ENCODE measurements around the gene SCN2B.

The SCN2B gene

DNA sequence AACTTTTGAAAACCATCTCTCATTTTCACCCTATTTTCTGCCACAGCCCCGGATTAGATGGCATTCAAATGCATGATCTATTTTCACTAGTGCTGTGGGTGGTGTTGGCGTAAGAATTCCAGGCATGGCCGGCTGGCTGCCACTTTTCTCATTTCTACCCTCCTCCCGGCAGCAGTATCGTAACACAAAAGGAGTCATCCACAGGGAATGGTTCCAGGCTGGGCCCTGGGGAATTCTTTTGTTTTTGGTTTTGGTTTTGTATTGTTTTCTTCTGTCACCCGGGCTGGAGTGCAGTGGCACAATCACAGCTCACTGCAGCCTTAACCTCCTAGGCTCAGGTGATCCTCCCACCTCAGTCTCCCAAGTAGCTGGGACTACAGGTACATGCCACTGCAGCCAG, 34.6 kb upstream of the SCN2B start:
- H3K27ac ChIP-seq (replicated peaks): no peak overlapping the region; the same call in 1 of the 2 replicates
- TF ChIP-seq GABPA (IDR thresholded peaks at IDR 0.05; ENCODE audit: low read depth): no peak
- TF ChIP-seq POLR2AphosphoS5 (IDR thresholded peaks at IDR 0.05; ENCODE audit: low read depth): no peak
- TF ChIP-seq, protein P1, sequence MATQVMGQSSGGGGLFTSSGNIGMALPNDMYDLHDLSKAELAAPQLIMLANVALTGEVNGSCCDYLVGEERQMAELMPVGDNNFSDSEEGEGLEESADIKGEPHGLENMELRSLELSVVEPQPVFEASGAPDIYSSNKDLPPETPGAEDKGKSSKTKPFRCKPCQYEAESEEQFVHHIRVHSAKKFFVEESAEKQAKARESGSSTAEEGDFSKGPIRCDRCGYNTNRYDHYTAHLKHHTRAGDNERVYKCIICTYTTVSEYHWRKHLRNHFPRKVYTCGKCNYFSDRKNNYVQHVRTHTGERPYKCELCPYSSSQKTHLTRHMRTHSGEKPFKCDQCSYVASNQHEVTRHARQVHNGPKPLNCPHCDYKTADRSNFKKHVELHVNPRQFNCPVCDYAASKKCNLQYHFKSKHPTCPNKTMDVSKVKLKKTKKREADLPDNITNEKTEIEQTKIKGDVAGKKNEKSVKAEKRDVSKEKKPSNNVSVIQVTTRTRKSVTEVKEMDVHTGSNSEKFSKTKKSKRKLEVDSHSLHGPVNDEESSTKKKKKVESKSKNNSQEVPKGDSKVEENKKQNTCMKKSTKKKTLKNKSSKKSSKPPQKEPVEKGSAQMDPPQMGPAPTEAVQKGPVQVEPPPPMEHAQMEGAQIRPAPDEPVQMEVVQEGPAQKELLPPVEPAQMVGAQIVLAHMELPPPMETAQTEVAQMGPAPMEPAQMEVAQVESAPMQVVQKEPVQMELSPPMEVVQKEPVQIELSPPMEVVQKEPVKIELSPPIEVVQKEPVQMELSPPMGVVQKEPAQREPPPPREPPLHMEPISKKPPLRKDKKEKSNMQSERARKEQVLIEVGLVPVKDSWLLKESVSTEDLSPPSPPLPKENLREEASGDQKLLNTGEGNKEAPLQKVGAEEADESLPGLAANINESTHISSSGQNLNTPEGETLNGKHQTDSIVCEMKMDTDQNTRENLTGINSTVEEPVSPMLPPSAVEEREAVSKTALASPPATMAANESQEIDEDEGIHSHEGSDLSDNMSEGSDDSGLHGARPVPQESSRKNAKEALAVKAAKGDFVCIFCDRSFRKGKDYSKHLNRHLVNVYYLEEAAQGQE (IDR thresholded peaks at IDR 0.05; ENCODE audit: insufficient replicate concordance, low read depth): no peak
- TF ChIP-seq SPI1 (IDR thresholded peaks at IDR 0.05; ENCODE audit: borderline replicate concordance, low read depth): no peak
- TF ChIP-seq, protein P2, sequence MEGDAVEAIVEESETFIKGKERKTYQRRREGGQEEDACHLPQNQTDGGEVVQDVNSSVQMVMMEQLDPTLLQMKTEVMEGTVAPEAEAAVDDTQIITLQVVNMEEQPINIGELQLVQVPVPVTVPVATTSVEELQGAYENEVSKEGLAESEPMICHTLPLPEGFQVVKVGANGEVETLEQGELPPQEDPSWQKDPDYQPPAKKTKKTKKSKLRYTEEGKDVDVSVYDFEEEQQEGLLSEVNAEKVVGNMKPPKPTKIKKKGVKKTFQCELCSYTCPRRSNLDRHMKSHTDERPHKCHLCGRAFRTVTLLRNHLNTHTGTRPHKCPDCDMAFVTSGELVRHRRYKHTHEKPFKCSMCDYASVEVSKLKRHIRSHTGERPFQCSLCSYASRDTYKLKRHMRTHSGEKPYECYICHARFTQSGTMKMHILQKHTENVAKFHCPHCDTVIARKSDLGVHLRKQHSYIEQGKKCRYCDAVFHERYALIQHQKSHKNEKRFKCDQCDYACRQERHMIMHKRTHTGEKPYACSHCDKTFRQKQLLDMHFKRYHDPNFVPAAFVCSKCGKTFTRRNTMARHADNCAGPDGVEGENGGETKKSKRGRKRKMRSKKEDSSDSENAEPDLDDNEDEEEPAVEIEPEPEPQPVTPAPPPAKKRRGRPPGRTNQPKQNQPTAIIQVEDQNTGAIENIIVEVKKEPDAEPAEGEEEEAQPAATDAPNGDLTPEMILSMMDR (IDR thresholded peaks at IDR 0.05; ENCODE audit: insufficient read depth, low read length): no peak
- no peak for DNase-seq (ENCODE audit: low read depth in 1 of 2, low spot score in 1 of 2)
- no peaks in the 10 kb centered on the region for H3K27me3 ChIP-seq (ENCODE audit: insufficient read depth, poor library complexity, severe bottlenecking)
- H3K4me3 ChIP-seq (replicated peaks; ENCODE audit: insufficient read depth, low read length): no peak overlapping the region

DNA sequence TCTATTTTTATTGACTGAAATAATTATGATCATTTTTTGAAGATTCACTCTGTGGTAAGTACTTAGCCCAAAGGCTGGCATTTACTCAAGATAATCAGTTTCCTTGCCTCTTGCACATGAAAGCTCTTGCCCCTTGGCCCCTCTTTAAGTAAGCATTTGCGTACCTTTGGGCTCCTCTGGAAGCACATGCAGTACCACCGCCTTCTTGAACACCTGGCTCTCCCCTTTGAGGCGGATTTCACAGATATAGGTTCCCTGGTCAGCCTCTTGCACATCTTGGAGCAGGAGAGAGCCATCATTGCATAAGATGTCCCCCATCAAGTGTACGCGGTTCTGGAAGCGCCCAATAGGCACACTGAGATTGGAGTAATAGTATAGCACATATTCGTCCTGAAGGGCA, 33.9 kb upstream of the SCN2B start:
- DNase-seq (ENCODE audit: low read depth in 1 of 2, low spot score in 1 of 2): no peak
- Histone ChIP-seq H3K27me3 (ENCODE audit: insufficient read depth, poor library complexity, severe bottlenecking) (no peaks in the 10 kb centered on the region), H3K27ac (replicated peaks) (no peak overlapping the region), H3K4me3 (replicated peaks; ENCODE audit: insufficient read depth, low read length) (no peak overlapping the region)
- TF ChIP-seq, protein P2 (IDR thresholded peaks at IDR 0.05; ENCODE audit: insufficient read depth, low read length): no peak
- TF ChIP-seq, protein P1 (IDR thresholded peaks at IDR 0.05; ENCODE audit: insufficient replicate concordance, low read depth): no peak
- no peak for TF ChIP-seq SPI1 (IDR thresholded peaks at IDR 0.05; ENCODE audit: borderline replicate concordance, low read depth)
- no peak for TF ChIP-seq GABPA (IDR thresholded peaks at IDR 0.05; ENCODE audit: low read depth)
- no peak for TF ChIP-seq POLR2AphosphoS5 (IDR thresholded peaks at IDR 0.05; ENCODE audit: low read depth)

DNA sequence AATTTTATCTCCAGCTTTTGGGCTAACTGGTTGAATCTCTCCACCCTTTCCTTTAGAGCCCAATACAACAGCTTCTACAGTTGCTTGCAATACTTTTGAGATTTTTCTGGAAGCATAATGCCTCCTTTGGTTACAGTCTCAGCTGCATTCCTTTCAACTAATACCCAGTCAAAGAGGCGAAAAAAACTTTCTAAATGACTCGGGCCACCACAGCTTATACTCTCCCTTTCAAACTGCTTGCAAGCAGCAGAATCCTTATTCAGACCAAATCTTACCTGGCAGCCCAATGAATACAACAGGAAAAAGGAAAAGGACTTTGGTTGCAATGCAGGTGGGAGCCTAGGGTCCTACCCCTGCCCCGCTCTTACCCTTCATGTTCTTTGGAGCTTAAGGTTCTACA, 32.6 kb upstream of the SCN2B start:
- DNase-seq (ENCODE audit: low read depth in 1 of 2, low spot score in 1 of 2): no peak
- H3K27me3 ChIP-seq (ENCODE audit: insufficient read depth, poor library complexity, severe bottlenecking): no peaks in the 10 kb centered on the region
- TF ChIP-seq POLR2AphosphoS5 (IDR thresholded peaks at IDR 0.05; ENCODE audit: low read depth) (no peak), GABPA (IDR thresholded peaks at IDR 0.05; ENCODE audit: low read depth) (no peak), SPI1 (IDR thresholded peaks at IDR 0.05; ENCODE audit: borderline replicate concordance, low read depth) (no peak)
- TF ChIP-seq, protein P2 (IDR thresholded peaks at IDR 0.05; ENCODE audit: insufficient read depth, low read length): no peak
- TF ChIP-seq, protein P1 (IDR thresholded peaks at IDR 0.05; ENCODE audit: insufficient replicate concordance, low read depth): no peak
- no peak overlapping the region for H3K4me3 ChIP-seq (replicated peaks; ENCODE audit: insufficient read depth, low read length)
- H3K27ac ChIP-seq (replicated peaks): no peak overlapping the region
